ENCODE data around the gene HMGB2. TPM values are rescaled to one million over a fixed set of nuclear protein-coding genes. Genes with fewer than 3 reads are reported as not detected.

The HMGB2 gene
- total RNA-seq, 4 donors from 2014 or later: 27.3 to 83.6 (median 65.3) TPM

GRCh38 chr4:173357939-173358338 is 23.8 kb upstream of the HMGB2 start:
- 57 to 64% methylated on average over 2 of the region's 2 CpGs for WGBS, 2 donors
- TF ChIP-seq, protein P1, sequence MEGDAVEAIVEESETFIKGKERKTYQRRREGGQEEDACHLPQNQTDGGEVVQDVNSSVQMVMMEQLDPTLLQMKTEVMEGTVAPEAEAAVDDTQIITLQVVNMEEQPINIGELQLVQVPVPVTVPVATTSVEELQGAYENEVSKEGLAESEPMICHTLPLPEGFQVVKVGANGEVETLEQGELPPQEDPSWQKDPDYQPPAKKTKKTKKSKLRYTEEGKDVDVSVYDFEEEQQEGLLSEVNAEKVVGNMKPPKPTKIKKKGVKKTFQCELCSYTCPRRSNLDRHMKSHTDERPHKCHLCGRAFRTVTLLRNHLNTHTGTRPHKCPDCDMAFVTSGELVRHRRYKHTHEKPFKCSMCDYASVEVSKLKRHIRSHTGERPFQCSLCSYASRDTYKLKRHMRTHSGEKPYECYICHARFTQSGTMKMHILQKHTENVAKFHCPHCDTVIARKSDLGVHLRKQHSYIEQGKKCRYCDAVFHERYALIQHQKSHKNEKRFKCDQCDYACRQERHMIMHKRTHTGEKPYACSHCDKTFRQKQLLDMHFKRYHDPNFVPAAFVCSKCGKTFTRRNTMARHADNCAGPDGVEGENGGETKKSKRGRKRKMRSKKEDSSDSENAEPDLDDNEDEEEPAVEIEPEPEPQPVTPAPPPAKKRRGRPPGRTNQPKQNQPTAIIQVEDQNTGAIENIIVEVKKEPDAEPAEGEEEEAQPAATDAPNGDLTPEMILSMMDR (IDR thresholded peaks at IDR 0.05): no peak
- TF ChIP-seq POLR2A (IDR thresholded peaks at IDR 0.05): no peak
- Histone ChIP-seq H3K27ac (no peak overlapping the region), H3K9me3 (no peaks in the 10 kb centered on the region), H3K27me3 (no peaks in the 10 kb centered on the region), H3K36me3 (no peaks in the 10 kb centered on the region), H3K4me1 (no peaks in the 10 kb centered on the region), H3K4me3 (no peak overlapping the region)
- intact Hi-C loops (cut with DNase I): no loop called here
- DNase-seq: no peak

DNA sequence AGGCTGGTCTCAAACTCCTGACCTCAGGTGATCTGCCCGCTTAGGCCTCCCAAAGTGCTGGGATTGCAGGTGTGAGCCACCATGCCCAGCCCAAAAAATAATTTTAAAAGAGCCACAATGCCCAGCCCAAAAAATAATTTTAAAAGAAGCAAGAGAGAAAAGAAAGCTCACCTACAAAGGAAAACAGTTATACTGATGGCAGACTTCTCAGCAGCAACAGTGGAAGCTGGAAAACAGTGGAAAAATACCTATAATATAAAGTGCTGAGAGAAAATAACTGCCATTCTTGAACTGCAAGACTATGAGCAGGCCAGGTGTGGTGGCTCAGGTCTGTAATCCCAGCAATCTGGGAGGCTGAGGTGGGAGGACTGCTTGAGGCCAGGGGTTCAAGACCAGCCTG is 13.3 kb upstream of the HMGB2 start:
- Histone ChIP-seq H3K36me3 (no peaks in the 10 kb centered on the region), H3K4me3 (no peak overlapping the region)

DNA sequence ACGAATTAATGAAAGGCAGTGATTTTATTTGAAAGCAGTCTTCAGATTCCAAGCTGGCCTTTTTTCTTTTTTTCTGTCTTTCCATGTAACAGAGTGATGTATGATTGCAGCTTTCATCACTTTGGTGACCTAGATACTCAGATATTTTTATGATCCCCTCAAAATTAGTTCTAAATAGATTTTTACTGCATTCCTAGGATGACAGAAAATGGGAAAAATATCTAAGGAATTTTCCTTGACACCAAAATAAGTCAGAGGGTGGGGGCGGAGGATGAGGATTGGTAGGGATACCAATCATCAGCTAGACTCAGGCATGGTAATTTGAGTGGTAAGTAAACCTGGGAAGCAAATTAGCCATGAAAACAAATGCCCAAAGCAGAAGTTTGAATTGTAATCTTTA is 11.9 kb upstream of the HMGB2 start:
- TF ChIP-seq, protein P1 (IDR thresholded peaks at IDR 0.05): no peak
- TF ChIP-seq POLR2A (IDR thresholded peaks at IDR 0.05): no peak
- no peak for DNase-seq
- H3K4me1 ChIP-seq: no peaks in the 10 kb centered on the region
- no peak overlapping the region for H3K4me3 ChIP-seq
- H3K27ac ChIP-seq: no peak overlapping the region
- no peaks in the 10 kb centered on the region for H3K27me3 ChIP-seq
- 80 to 84% methylated on average over 2 of the region's 2 CpGs for WGBS, 2 donors
- H3K9me3 ChIP-seq: no peaks in the 10 kb centered on the region
- intact Hi-C loops (cut with DNase I): no loop called here
- no peaks in the 10 kb centered on the region for H3K36me3 ChIP-seq

More for the DNA sequence above, 13.3 kb upstream of the HMGB2 start:
- intact Hi-C loops (cut with DNase I): no loop called here
- Histone ChIP-seq H3K27ac (no peak overlapping the region), H3K4me1 (no peaks in the 10 kb centered on the region), H3K9me3 (no peaks in the 10 kb centered on the region), H3K27me3 (no peaks in the 10 kb centered on the region)
- WGBS, 2 donors: 88 to 100% methylated on average over 1 of the region's 1 CpG
- TF ChIP-seq POLR2A (IDR thresholded peaks at IDR 0.05): no peak
- TF ChIP-seq, protein P1 (IDR thresholded peaks at IDR 0.05): no peak
- no peak for DNase-seq

- Histone ChIP-seq H3K36me3 (no peaks in the 10 kb centered on the region), H3K27me3 (no peaks in the 10 kb centered on the region), H3K4me3 (no peak overlapping the region), H3K27ac (no peak overlapping the region), H3K4me1 (no peaks in the 10 kb centered on the region), H3K9me3 (no peaks in the 10 kb centered on the region)
- TF ChIP-seq POLR2A (IDR thresholded peaks at IDR 0.05): no peak
- TF ChIP-seq, protein P1 (IDR thresholded peaks at IDR 0.05): no peak
- intact Hi-C loops (cut with DNase I): no loop called here
- no peak for DNase-seq
- WGBS, 2 donors: 53 to 66% methylated on average over 2 of the region's 2 CpGs
Measured at GRCh38 chr4:173345648-173346047, 11.5 kb upstream of the HMGB2 start.

DNA sequence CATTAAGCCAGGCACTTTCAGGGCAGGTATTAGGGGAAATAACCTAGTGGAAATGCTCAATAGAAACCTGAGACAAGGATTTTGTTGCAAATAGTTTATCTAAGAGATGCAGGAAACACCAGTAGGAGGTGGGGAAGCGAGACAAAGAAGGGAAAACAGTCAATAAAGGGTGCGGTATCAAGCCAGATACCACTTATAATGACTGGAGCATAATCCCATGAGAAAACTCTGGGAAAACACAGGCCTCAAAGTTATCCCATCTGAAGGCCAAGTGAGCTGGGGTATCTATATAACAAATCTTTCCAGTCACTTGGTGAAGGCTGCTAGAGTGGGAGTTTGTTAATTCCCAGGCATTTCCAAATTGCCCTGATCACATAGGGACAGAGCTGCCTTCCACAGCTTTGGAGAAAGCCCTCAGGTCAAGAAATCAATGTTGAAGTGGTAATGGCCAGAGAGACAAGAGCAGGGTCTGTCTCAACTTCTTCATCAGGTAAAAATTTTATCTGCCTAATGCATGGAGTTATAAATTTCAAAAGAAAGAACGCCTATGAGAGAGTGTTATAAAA is 9.8 kb upstream of the HMGB2 start:
- 76 to 86% methylated on average over 3 of the region's 3 CpGs for WGBS, 2 donors
- no peak for DNase-seq
- Histone ChIP-seq H3K36me3 (no peaks in the 10 kb centered on the region), H3K9me3 (no peaks in the 10 kb centered on the region), H3K27me3 (no peaks in the 10 kb centered on the region), H3K27ac (no peak overlapping the region), H3K4me3 (no peak overlapping the region), H3K4me1 (no peaks in the 10 kb centered on the region)
- intact Hi-C loops (cut with DNase I): no loop called here
- TF ChIP-seq, protein P1 (IDR thresholded peaks at IDR 0.05): no peak
- TF ChIP-seq POLR2A (IDR thresholded peaks at IDR 0.05): no peak

All from esophagus squamous epithelium (tissue), 5 donors.